HepG2 (cell line): ENCODE results near the gene NDUFA5.

Experiments
- CEBPG ChIP-seq: IDR thresholded peaks from 2 replicates; pipeline ENCODE4 v1.6.1; 2016
- CSRNP2 ChIP-seq: sonication (generic); formaldehyde crosslinking; conservative IDR thresholded peaks from 2 replicates; pipeline ENCODE4 v1.8.0; 2022; ENCODE audit warnings: low read depth, missing genetic modification reagents
- FOXK2 ChIP-seq: fragments of 450-650 bp; IDR thresholded peaks from 2 replicates; pipeline ENCODE4 v1.6.1; 2016
- MTF1 ChIP-seq: sonication (generic); formaldehyde crosslinking; IDR thresholded peaks from 2 replicates; pipeline ENCODE4 v1.5.0; 2020; ENCODE audit warnings: missing genetic modification reagents
- NR1H2 ChIP-seq: sonication (generic); formaldehyde crosslinking; IDR thresholded peaks from 2 replicates; pipeline ENCODE4 v1.8.1; 2022; ENCODE audit warnings: low read depth, missing genetic modification reagents, borderline replicate concordance
- NRL ChIP-seq: sonication (generic); formaldehyde crosslinking; IDR thresholded peaks from 2 replicates; pipeline ENCODE4 v1.5.0; 2020; ENCODE audit warnings: missing genetic modification reagents, mild to moderate bottlenecking, moderate library complexity, borderline replicate concordance
- PAXIP1 ChIP-seq: sonication (generic); formaldehyde crosslinking; conservative IDR thresholded peaks from 2 replicates; pipeline ENCODE4 v1.4.0; 2020; ENCODE audit warnings: mild to moderate bottlenecking, missing genetic modification reagents, moderate library complexity
- TCF12 ChIP-seq, 2 experiments: fragments of 450-650 bp in 1 of 2; sonication (generic) in 1 of 2; formaldehyde crosslinking in 1 of 2; IDR thresholded peaks; 2 replicates each; pipeline versions ENCODE4 v1.6.1 to v1.8.0; 2017 to 2022; ENCODE audit warnings: antibody characterized with exemption in 1 of 2, mild to moderate bottlenecking in 1 of 2, missing genetic modification reagents in 1 of 2, moderate library complexity in 1 of 2
- YY1 ChIP-seq: IDR thresholded peaks from 2 replicates; pipeline ENCODE4 v1.6.1; 2011; ENCODE audit warnings: low read length, low read depth, moderate library complexity, mild to moderate bottlenecking; ENCODE audit not compliant: insufficient read depth, insufficient replicate concordance
- ZNF496 ChIP-seq: sonication (generic); formaldehyde crosslinking; IDR thresholded peaks from 2 replicates; pipeline ENCODE4 v1.8.1; 2023; ENCODE audit warnings: mild to moderate bottlenecking, moderate library complexity, missing genetic modification reagents; ENCODE audit not compliant: insufficient replicate concordance
- TF ChIP-seq, protein P1 (sequence below): sonication (generic); formaldehyde crosslinking; IDR thresholded peaks from 2 replicates; pipeline ENCODE4 v1.5.0; 2020; ENCODE audit warnings: mild to moderate bottlenecking, missing genetic modification reagents, moderate library complexity

GRCh38 chr7:123494193-123494796, 63.3 kb downstream of the NDUFA5 start:
- TF ChIP-seq, protein P1, sequence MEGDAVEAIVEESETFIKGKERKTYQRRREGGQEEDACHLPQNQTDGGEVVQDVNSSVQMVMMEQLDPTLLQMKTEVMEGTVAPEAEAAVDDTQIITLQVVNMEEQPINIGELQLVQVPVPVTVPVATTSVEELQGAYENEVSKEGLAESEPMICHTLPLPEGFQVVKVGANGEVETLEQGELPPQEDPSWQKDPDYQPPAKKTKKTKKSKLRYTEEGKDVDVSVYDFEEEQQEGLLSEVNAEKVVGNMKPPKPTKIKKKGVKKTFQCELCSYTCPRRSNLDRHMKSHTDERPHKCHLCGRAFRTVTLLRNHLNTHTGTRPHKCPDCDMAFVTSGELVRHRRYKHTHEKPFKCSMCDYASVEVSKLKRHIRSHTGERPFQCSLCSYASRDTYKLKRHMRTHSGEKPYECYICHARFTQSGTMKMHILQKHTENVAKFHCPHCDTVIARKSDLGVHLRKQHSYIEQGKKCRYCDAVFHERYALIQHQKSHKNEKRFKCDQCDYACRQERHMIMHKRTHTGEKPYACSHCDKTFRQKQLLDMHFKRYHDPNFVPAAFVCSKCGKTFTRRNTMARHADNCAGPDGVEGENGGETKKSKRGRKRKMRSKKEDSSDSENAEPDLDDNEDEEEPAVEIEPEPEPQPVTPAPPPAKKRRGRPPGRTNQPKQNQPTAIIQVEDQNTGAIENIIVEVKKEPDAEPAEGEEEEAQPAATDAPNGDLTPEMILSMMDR (CRISPR knock-in tag) = peak; percentile 56
- no peak for TF ChIP-seq PAXIP1 (CRISPR knock-in tag)
- no peak for TF ChIP-seq NRL
- TF ChIP-seq FOXK2 = no peak
- no peak for TF ChIP-seq TCF12 (IDR thresholded peaks at IDR 0.05)
- TF ChIP-seq TCF12 (CRISPR knock-in tag; IDR thresholded peaks at IDR 0.05) = no peak
- no peak for TF ChIP-seq ZNF496
- TF ChIP-seq NR1H2 (CRISPR knock-in tag) = no peak
- TF ChIP-seq CSRNP2 (CRISPR knock-in tag) = no peak
- no peak for TF ChIP-seq YY1
- TF ChIP-seq CEBPG = no peak
- TF ChIP-seq MTF1 (CRISPR knock-in tag) = no peak
